ENCODE results near the gene MAP4K1.
A peak's percentile ranks its signal among the peaks of the same experiment; 100 is the strongest.

MAP4K1 gene

DNA sequence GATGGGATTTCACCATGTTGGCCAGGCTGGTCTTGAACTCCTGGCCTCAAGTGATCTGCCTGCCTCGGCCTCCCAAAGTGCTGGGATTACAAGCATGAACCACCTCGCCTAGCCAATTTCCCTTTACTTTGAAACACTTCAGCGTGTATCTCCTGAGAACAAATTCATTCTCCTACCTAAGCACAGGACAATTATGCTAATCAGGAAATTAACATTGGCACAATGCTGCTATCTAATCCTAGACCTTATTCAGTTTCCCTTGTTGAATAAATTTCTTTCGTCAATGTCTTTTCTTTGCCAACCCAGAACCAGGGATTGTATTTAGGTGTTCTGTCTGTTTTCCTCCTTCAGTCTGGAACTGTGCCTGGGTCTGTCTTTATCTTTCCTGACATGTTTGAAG, 67.8 kb downstream of the MAP4K1 start:
- Histone ChIP-seq H3K4me1 (ENCODE audit: control insufficient read depth in 5 of 5, insufficient read depth in 5 of 5, low read length in 5 of 5) (peaks cover 0 to 6% (median under 1%) of the 10 kb centered on the region in 5 donors), H3K27me3 (ENCODE audit: control insufficient read depth in 5 of 5, insufficient read depth in 4 of 5, low read length in 5 of 5) (peaks cover 0 to 5% (median 0%) of the 10 kb centered on the region in 5 donors), H3K27ac (ENCODE audit: low read depth, low read length) (no peak overlapping the region), H3K9me3 (ENCODE audit: control insufficient read depth in 5 of 5, low read length in 5 of 5) (no peaks in the 10 kb centered on the region), H3K9ac (ENCODE audit: low read length in 5 of 5) (no peak overlapping the region), H3K36me3 (ENCODE audit: control insufficient read depth in 5 of 5, insufficient read depth in 5 of 5, low read length in 5 of 5) (peaks cover 0 to 4% (median 0%) of the 10 kb centered on the region in 5 donors), H3K4me3 (ENCODE audit: low read depth in 1 of 5, low read length in 5 of 5) (no peak overlapping the region)

DNA sequence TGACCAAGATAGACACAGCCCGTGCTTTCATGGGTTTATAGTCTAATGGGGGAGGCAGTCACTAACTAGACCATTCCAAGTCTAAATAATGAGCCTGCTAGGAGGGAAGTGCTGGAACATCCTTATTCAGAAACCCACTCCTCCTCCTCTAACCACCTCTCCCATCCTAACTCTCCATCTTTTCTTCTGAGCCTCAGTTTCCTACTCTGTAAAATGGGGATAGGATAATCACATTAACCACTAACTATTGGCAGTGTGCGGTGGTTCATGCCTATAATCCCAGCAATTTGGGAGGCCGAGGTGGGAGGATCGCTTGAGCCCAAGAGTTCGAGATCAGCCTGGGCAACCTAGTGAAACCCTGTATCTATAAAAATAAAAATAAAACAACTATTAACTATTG, 68.7 kb downstream of the MAP4K1 start:
- no peak overlapping the region for H3K4me3 ChIP-seq (ENCODE audit: low read depth in 1 of 5, low read length in 5 of 5)
- no peaks in the 10 kb centered on the region for H3K9me3 ChIP-seq (ENCODE audit: control insufficient read depth in 5 of 5, low read length in 5 of 5)
- H3K4me1 ChIP-seq (ENCODE audit: control insufficient read depth in 5 of 5, insufficient read depth in 5 of 5, low read length in 5 of 5), result peaks cover 0 to 14% (median 9%) of the 10 kb centered on the region in 5 donors
- peaks cover 0 to 4% (median 0%) of the 10 kb centered on the region in 5 donors for H3K36me3 ChIP-seq (ENCODE audit: control insufficient read depth in 5 of 5, insufficient read depth in 5 of 5, low read length in 5 of 5)
- H3K27ac ChIP-seq (ENCODE audit: low read depth, low read length), result no peak overlapping the region
- no peak overlapping the region for H3K9ac ChIP-seq (ENCODE audit: low read length in 5 of 5)
- peaks cover 0 to 5% (median 0%) of the 10 kb centered on the region in 5 donors for H3K27me3 ChIP-seq (ENCODE audit: control insufficient read depth in 5 of 5, insufficient read depth in 4 of 5, low read length in 5 of 5)

- Histone ChIP-seq H3K9me3 (ENCODE audit: control insufficient read depth in 5 of 5, low read length in 5 of 5) (no peaks in the 10 kb centered on the region), H3K27me3 (ENCODE audit: control insufficient read depth in 5 of 5, insufficient read depth in 4 of 5, low read length in 5 of 5) (peaks cover 0 to 5% (median 0%) of the 10 kb centered on the region in 5 donors), H3K9ac (ENCODE audit: low read length in 5 of 5) (no peak overlapping the region), H3K4me1 (ENCODE audit: control insufficient read depth in 5 of 5, insufficient read depth in 5 of 5, low read length in 5 of 5) (peaks cover 0 to 22% (median 13%) of the 10 kb centered on the region in 5 donors), H3K4me3 (ENCODE audit: low read depth in 1 of 5, low read length in 5 of 5) (no peak overlapping the region), H3K36me3 (ENCODE audit: control insufficient read depth in 5 of 5, insufficient read depth in 5 of 5, low read length in 5 of 5) (peaks cover 0 to 4% (median 0%) of the 10 kb centered on the region in 5 donors), H3K27ac (ENCODE audit: low read depth, low read length) (no peak overlapping the region)
Observed at GRCh38 chr19:38547421-38547820, 70.3 kb downstream of the MAP4K1 start.

DNA sequence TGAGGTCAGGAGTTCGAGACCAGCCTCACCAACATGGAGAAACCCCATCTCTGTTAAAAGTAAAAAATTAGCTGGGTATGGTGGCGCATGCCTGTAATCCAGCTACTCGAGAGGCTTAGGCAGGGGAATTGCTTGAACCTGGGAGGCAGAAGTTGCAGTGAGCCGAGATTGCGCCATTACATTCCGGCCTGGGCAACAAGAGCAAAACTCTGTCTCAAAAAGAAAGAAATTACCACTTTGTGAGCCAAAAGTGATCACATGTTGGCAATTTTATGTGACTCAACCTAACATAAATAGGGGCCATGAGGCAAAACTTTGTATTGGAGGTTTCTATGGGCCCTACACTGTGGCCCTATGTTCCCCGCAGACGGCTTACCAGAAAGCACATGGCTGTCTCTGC, 72.2 kb downstream of the MAP4K1 start:
- H3K36me3 ChIP-seq (ENCODE audit: control insufficient read depth in 5 of 5, insufficient read depth in 5 of 5, low read length in 5 of 5), result no peaks in the 10 kb centered on the region
- H3K9ac ChIP-seq (ENCODE audit: low read length in 5 of 5), result no peak overlapping the region
- no peak overlapping the region for H3K4me3 ChIP-seq (ENCODE audit: low read depth in 1 of 5, low read length in 5 of 5)
- H3K9me3 ChIP-seq (ENCODE audit: control insufficient read depth in 5 of 5, low read length in 5 of 5), result no peaks in the 10 kb centered on the region
- no peaks in the 10 kb centered on the region for H3K27me3 ChIP-seq (ENCODE audit: control insufficient read depth in 5 of 5, insufficient read depth in 4 of 5, low read length in 5 of 5)
- H3K27ac ChIP-seq (ENCODE audit: low read depth, low read length), result no peak overlapping the region
- peaks cover 0 to 22% (median 13%) of the 10 kb centered on the region in 5 donors for H3K4me1 ChIP-seq (ENCODE audit: control insufficient read depth in 5 of 5, insufficient read depth in 5 of 5, low read length in 5 of 5)

DNA sequence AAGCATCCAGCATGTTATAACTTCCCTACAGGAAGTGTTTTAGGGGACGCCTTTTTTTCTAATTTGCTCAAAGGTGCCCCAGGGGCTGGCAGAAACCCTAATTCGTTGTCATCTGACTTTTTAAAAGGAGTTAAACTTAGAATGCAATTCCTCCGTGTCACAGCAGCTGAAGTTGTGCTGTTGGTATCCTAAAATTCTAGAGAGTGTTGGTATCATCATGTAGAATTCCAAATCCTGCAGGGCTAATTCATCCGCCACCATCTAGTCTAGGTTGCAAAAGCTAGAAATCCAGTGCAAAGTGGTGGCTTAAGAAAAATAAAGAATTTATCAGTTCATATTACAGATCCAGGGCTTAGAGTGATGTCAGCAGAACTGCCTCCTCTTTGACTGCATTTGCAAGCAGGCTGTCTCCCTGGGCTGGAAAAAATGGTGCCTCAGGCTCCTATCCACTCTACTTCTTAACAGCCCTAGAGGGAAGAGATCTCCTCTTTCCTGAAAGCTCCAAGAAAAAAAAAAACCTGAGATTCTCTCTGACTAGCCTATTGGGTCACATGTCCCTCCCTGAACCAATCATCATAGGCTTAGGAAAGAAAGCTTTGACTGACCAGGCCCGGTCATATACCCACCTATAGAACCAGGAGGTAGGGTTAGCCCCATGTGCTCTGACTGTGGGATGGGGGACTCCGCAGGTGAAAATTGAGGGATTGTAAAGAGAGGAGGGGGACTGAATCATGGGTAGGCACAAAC, 73.0 kb downstream of the MAP4K1 start:
- Histone ChIP-seq H3K27ac (ENCODE audit: low read depth, low read length) (no peak overlapping the region), H3K4me3 (ENCODE audit: low read depth in 1 of 5, low read length in 5 of 5) (peak overlapping the region in 4 of 5 donors; percentile 11 to 51 (median 46)), H3K9ac (ENCODE audit: low read length in 5 of 5) (peak overlapping the region in 2 of 5 donors; percentile 18 to 51), H3K4me1 (ENCODE audit: control insufficient read depth in 5 of 5, insufficient read depth in 5 of 5, low read length in 5 of 5) (peaks cover 0 to 22% (median 15%) of the 10 kb centered on the region in 5 donors), H3K9me3 (ENCODE audit: control insufficient read depth in 5 of 5, low read length in 5 of 5) (no peaks in the 10 kb centered on the region), H3K36me3 (ENCODE audit: control insufficient read depth in 5 of 5, insufficient read depth in 5 of 5, low read length in 5 of 5) (no peaks in the 10 kb centered on the region), H3K27me3 (ENCODE audit: control insufficient read depth in 5 of 5, insufficient read depth in 4 of 5, low read length in 5 of 5) (no peaks in the 10 kb centered on the region)

GRCh38 chr19:38543807-38544568, 73.8 kb downstream of the MAP4K1 start:
- Histone ChIP-seq H3K9me3 (ENCODE audit: control insufficient read depth in 5 of 5, low read length in 5 of 5) (no peaks in the 10 kb centered on the region), H3K9ac (ENCODE audit: low read length in 5 of 5) (peak overlapping the region in 2 of 5 donors; percentile 18 to 51), H3K36me3 (ENCODE audit: control insufficient read depth in 5 of 5, insufficient read depth in 5 of 5, low read length in 5 of 5) (no peaks in the 10 kb centered on the region), H3K4me1 (ENCODE audit: control insufficient read depth in 5 of 5, insufficient read depth in 5 of 5, low read length in 5 of 5) (peaks cover 0 to 28% (median 21%) of the 10 kb centered on the region in 5 donors), H3K4me3 (ENCODE audit: low read depth in 1 of 5, low read length in 5 of 5) (peak overlapping the region; percentile 27 to 51 (median 45)), H3K27ac (ENCODE audit: low read depth, low read length) (no peak overlapping the region), H3K27me3 (ENCODE audit: control insufficient read depth in 5 of 5, insufficient read depth in 4 of 5, low read length in 5 of 5) (no peaks in the 10 kb centered on the region)

DNA sequence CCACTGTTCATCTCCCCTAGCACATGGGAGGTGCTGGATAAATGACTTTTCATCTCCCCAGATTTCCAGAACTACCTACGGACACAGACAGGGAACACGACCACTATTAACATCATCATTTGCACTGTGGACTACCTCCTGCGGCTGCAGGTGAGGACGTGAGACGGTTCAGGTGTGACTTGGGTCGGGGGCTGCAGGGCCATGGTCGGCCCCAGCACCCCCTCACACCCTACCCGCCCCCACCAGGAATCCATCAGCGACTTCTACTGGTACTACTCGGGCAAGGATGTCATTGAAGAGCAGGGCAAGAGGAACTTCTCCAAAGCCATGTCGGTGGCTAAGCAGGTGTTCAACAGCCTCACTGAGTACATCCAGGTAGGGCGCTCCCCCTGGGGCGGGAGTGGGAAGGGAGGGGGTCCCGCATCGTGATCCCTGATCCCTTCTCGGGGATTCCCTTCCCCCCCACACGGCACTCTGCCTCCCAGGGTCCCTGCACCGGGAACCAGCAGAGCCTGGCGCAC, 74.4 kb downstream of the MAP4K1 start:
- H3K4me1 ChIP-seq (ENCODE audit: control insufficient read depth in 5 of 5, insufficient read depth in 5 of 5, low read length in 5 of 5), result peaks cover 4 to 28% (median 27%) of the 10 kb centered on the region in 5 donors
- no peak overlapping the region for H3K27ac ChIP-seq (ENCODE audit: low read depth, low read length)
- H3K36me3 ChIP-seq (ENCODE audit: control insufficient read depth in 5 of 5, insufficient read depth in 5 of 5, low read length in 5 of 5), result no peaks in the 10 kb centered on the region
- no peak overlapping the region for H3K9ac ChIP-seq (ENCODE audit: low read length in 5 of 5)
- no peaks in the 10 kb centered on the region for H3K9me3 ChIP-seq (ENCODE audit: control insufficient read depth in 5 of 5, low read length in 5 of 5)
- peak overlapping the region in 2 of 5 donors; percentile 45 to 51 for H3K4me3 ChIP-seq (ENCODE audit: low read depth in 1 of 5, low read length in 5 of 5)
- H3K27me3 ChIP-seq (ENCODE audit: control insufficient read depth in 5 of 5, insufficient read depth in 4 of 5, low read length in 5 of 5), result no peaks in the 10 kb centered on the region

GRCh38 chr19:38542040-38542439, 75.7 kb downstream of the MAP4K1 start:
- no peaks in the 10 kb centered on the region for H3K9me3 ChIP-seq (ENCODE audit: control insufficient read depth in 5 of 5, low read length in 5 of 5)
- H3K4me1 ChIP-seq (ENCODE audit: control insufficient read depth in 5 of 5, insufficient read depth in 5 of 5, low read length in 5 of 5), result peaks cover 4 to 29% (median 28%) of the 10 kb centered on the region in 5 donors
- H3K27me3 ChIP-seq (ENCODE audit: control insufficient read depth in 5 of 5, insufficient read depth in 4 of 5, low read length in 5 of 5), result no peaks in the 10 kb centered on the region
- H3K27ac ChIP-seq (ENCODE audit: low read depth, low read length), result no peak overlapping the region
- H3K9ac ChIP-seq (ENCODE audit: low read length in 5 of 5), result no peak overlapping the region
- no peaks in the 10 kb centered on the region for H3K36me3 ChIP-seq (ENCODE audit: control insufficient read depth in 5 of 5, insufficient read depth in 5 of 5, low read length in 5 of 5)
- H3K4me3 ChIP-seq (ENCODE audit: low read depth in 1 of 5, low read length in 5 of 5), result no peak overlapping the region

DNA sequence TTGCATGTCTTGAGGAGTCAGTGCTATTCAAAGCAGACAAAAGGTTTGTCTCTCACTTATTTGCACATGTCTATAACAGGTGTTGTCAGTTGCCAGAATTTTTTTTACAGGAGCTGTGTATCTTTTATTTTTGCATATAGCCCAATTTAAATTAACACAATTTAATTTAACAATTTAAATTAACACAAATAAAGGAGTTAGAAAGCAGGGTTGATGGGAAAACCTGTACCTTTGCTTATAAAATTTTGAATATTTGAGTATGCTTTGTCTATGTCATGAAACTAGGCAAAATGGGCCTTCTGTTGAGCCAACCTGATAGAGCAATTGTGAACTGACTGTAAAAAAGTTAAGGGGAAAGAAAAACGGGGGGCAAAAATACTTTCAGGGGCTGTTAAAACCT, 78.0 kb downstream of the MAP4K1 start:
- Histone ChIP-seq H3K4me1 (ENCODE audit: control insufficient read depth in 5 of 5, insufficient read depth in 5 of 5, low read length in 5 of 5) (peaks cover 4 to 27% (median 21%) of the 10 kb centered on the region in 5 donors), H3K9me3 (ENCODE audit: control insufficient read depth in 5 of 5, low read length in 5 of 5) (peaks cover 5 to 15% (median 12%) of the 10 kb centered on the region in 5 donors), H3K36me3 (ENCODE audit: control insufficient read depth in 5 of 5, insufficient read depth in 5 of 5, low read length in 5 of 5) (no peaks in the 10 kb centered on the region), H3K27me3 (ENCODE audit: control insufficient read depth in 5 of 5, insufficient read depth in 4 of 5, low read length in 5 of 5) (no peaks in the 10 kb centered on the region), H3K9ac (ENCODE audit: low read length in 5 of 5) (no peak overlapping the region), H3K4me3 (ENCODE audit: low read depth in 1 of 5, low read length in 5 of 5) (no peak overlapping the region), H3K27ac (ENCODE audit: low read depth, low read length) (peak overlapping the region; percentile 66)
